GM19238 (cell line): Measurements from ENCODE around the gene PDGFRB.
A peak's percentile ranks its signal among the peaks of the same experiment; 100 is the strongest.

Experiments
- DNase-seq: peaks from one replicate; pipeline ENCODE4 v3.0.0; 2011; ENCODE audit warnings: low spot score; ENCODE audit not compliant: insufficient read length

Gene PDGFRB

DNA sequence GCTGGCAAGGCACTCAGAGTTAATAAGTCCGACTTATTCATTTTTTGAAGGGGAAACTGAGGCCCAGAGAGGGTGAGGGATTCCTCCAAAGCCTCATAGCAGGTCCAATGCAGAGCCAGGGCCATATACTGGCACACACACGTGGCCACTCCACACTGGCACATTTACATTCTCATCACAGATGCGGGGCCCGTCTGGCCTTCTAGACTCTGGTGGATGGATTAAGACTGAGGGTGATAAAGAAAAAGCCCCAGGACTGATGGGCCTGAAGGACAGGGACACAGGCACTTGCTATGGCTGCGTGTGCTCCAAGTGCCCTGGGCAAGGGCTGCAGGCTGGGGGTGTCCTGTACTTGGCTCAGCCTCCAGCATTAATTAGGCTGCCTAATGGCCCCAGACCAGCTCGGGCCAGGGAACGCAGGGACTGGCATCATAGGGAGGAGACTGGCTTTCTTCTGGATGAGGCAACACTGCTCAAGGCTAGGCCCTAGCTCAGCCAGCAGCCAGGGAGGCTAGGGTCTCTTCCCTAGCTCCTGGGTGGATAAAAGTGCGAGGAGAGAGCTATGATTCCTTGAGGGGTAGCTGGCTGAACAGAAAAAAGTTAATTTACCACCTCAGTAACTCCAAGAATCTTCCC lies 40.8 kb downstream of the PDGFRB start:
- no peak for DNase-seq

GRCh38 chr5:150114102-150114641 lies 41.5 kb downstream of the PDGFRB start:
- DNase-seq, result no peak

- DNase-seq, result no peak
These were observed 42.4 kb downstream of the PDGFRB start for GRCh38 chr5:150113047-150113744.

DNA sequence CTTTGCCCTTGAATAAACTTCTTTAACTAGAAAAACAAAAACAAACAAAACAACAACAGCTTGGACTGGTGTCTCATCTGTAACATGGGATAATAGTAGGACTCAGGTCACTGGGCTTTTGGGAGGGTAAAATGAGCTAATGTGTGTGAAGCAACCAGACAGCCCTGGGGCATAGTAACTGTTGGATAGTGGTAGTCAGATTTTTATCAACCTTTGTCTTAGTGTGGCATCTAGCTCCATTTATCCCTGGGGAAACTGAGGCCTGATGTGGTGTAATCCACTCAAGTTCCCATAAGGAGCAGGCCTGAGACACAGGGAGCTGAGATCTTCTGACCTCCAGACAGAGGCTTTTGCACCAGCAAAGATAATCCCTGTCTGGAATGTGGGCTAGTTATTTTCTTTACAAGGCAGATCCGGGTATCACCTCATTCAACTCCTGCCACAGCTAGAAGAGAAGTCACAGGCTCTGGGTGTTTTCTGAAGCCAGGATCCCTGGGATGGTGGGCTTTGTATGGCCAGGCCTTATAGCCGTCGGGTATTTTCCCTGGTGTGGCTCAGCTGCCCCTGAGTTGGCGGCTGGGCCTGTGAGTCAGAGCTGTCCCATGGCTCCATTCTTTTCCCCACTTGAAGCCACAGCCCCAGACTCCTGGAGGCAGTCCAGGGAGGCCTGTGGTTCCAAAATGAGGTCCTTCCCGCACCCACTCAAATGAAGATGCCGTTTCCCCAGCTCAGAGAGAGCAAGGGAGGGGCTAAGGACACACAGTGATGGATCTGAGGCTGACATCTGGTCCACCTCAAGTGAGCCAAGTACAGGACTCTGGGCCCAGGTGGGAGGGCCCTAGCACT lies 43.2 kb downstream of the PDGFRB start:
- peak; percentile 0 for DNase-seq

DNA sequence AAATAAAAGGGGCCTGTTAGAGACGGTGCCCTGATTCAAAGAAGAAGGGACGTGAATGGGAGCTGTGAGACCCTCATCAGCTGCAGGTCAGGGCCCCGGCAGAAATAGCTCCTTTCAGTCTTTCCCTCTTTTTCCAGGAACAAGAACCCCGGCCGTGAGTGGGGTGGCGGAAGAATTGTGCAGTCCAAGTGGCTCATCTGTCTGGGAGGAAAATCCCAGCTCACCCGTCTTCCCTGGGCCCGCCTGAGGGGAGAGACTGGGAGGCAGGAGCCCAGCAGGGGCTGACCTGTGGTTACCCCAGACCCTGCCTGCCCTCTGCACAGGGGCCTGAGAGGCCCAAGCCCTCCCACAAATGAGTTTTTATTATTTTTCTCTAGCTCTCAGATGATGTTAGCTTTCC lies 44.5 kb downstream of the PDGFRB start:
- no peak for DNase-seq

DNA sequence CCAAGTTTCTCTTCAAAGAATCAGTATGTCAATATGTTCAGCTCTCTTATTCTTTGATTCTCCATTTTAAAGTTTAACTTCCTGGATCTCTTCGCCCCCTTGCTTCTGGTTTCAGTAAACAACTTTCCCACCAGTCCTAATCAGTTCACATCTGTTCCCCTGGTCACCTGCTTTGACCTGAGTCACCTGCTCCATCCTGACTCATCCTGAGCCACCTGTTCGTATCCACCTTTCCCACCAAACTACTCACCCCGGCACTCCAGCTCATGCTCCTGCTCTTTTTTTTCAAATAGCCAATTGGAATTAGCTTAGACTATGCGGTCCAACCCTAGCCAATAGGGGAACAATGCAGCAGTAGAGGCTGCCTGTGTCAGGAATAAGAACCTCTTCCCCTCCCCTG lies 45.7 kb downstream of the PDGFRB start:
- DNase-seq, result no peak

- no peak for DNase-seq
These were observed 46.7 kb downstream of the PDGFRB start for GRCh38 chr5:150108711-150109514.

- DNase-seq, result no peak
These were observed 47.7 kb downstream of the PDGFRB start for GRCh38 chr5:150107909-150108447.

- DNase-seq, result no peak
These were observed 48.8 kb downstream of the PDGFRB start for GRCh38 chr5:150106674-150107426.

- DNase-seq, result no peak
These were observed 49.6 kb downstream of the PDGFRB start for GRCh38 chr5:150105928-150106615.

- no peak for DNase-seq
These were observed 51.1 kb downstream of the PDGFRB start for GRCh38 chr5:150104550-150104870.

DNA sequence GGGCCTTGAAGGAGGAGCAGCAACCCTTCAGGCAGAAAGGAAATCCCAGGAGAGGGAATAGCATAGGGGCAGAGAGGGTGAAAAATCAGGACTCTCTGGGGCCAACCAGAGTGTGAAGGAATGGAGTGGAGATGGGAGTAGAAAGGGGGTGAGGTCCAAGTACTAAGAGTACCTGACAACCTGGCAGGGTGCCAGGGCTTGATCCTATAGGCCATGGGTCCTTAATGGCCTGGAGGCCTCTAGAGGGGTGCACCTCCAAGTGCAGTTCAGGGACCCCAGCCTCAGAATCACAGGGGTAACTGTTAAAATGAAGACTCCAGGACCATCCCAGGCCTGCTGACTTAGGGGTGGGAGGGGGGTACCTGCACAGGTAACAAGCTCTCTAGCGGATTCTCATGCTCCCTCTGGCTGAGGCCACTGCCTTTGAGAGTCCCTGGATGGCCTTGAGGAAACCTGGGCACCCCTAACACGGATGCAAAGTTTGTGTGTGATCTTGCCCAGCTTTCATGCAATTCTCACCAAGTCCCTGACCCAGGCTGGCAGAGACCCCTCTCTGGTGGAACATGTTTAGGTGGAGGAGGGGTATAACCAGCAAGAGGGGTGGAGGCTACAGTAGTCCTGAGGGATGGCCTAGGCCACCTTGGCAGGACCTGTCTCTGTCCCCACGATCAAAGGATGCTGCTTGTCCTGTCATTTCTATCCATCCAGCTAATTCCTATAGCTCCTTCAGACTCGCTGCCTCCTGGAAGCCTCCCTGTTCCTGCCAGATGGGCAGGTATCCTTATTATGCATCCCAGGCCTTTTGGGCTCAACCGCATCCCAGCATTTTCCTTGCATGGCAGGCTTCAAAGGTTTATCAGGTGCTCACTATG lies 51.7 kb downstream of the PDGFRB start:
- no peak for DNase-seq

- no peak for DNase-seq
These were observed 54.6 kb downstream of the PDGFRB start for GRCh38 chr5:150101023-150101422.

DNA sequence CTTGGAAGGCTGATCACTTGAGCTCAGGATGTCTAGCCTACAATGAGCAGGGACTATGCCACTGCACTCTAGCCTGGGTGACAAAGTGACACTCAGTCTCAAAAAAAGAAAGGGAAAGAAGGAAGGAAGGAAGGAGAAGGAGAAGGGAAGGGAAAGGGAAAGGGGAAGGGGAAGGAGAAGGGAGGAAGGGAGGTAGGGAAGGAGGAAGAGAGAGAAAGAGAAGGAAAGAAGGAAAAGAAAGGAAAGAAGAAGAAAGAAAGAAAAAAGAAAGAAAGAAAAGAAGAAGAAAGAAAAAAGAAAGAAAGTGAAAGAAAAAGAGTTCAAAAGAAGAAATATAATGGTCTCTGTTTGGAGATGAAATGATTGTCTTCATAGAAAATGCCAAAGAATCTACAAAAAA lies 58.5 kb downstream of the PDGFRB start:
- no peak for DNase-seq

- DNase-seq, result no peak
These were observed 63.4 kb downstream of the PDGFRB start for GRCh38 chr5:150092159-150092787.

DNA sequence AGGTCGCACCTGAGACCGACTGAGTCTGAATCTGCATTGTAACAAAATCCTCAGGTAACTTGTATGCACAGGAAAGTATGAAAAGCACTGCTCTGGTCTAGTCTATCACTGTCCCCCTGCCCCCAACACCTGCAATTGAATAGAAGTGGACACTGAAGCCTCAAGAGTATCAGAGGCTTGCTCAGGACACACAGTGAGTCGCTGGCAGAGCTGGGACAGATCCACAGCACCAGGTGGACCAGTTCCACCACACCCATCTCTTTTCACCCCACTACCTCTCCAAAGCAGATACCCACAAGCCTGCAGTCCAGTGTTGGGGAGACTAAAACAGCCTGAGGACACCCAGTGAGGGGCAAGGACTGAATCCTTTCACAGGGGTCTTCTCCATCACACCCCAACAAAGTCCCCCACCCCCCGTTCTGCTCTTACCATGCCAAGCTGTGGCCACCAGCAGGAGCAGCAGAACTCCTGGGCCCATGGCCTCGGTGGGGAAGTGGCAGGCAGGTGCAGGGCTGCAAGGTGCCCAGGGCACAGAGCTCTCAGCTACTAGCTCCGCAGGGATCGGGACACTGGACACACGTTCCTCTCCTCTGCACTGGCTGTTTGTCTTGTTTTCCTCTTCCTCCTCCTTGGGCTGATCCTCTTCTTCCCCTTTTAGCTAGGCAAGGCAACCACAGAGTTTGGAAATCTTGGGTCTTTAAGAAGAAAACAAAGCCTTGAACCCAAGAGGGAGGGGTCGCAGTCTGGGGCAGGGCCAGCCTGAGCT lies 69.5 kb downstream of the PDGFRB start, which contains the start of gene CSF1R:
Gene CSF1R (minus strand): TSS at position 605 of the 766 bp plus-strand sequence. CDS start 127 bp downstream, at position 478.
- no peak for DNase-seq

- no peak for DNase-seq
These were observed 70.3 kb downstream of the PDGFRB start for GRCh38 chr5:150085191-150085912.
